HepG2 (cell line): Measurements from ENCODE around the gene NSMF. TPM values are rescaled to one million over a fixed set of nuclear protein-coding genes. Genes with fewer than 3 reads are reported as not detected.

Experiments
- ARNT2 ChIP-seq: sonication (generic); formaldehyde crosslinking; IDR thresholded peaks from 2 replicates; pipeline ENCODE4 v1.8.0; 2022; ENCODE audit warnings: mild to moderate bottlenecking, low read depth, missing genetic modification reagents, moderate library complexity
- CBX2 ChIP-seq, 2 experiments: fragments of 200-600 bp in 1 of 2; sonication (generic); formaldehyde crosslinking in 1 of 2; IDR thresholded peaks; 2 replicates each; pipeline versions ENCODE4 v1.7.0 to v1.8.1; 2018 to 2022; ENCODE audit warnings: low read depth in 2 of 2, low read length in 1 of 2, mild to moderate bottlenecking in 1 of 2, missing genetic modification reagents in 1 of 2
- CENPBD1 ChIP-seq: sonication (generic); formaldehyde crosslinking; IDR thresholded peaks from 2 replicates; pipeline ENCODE4 v1.8.0; 2022; ENCODE audit warnings: missing genetic modification reagents, low read depth, mild to moderate bottlenecking, borderline replicate concordance
- EZH2 ChIP-seq: conservative IDR thresholded peaks from 2 replicates; pipeline ENCODE4 v1.6.1; 2012; ENCODE audit warnings: mild to moderate bottlenecking, low read depth, low read length, moderate library complexity
- GATAD1 ChIP-seq: IDR thresholded peaks from 2 replicates; pipeline ENCODE4 v1.6.1; 2016; ENCODE audit warnings: missing genetic modification reagents, missing compliant biosample characterization
- LCORL ChIP-seq, 2 experiments: fragments of 450-650 bp in 1 of 2; sonication (generic) in 1 of 2; formaldehyde crosslinking in 1 of 2; IDR thresholded peaks; 2 replicates each; pipeline versions ENCODE4 v1.5.0 to v1.6.1; 2017 to 2020; ENCODE audit warnings: antibody characterized with exemption in 1 of 2, missing genetic modification reagents in 1 of 2
- SRSF4 ChIP-seq: fragments of 200-400 bp; formaldehyde crosslinking; IDR thresholded peaks from one replicate; pipeline ENCODE4 v1.6.1; 2018; ENCODE audit warnings: mild to moderate bottlenecking, low read depth, low read length, moderate library complexity; ENCODE audit not compliant: poor library complexity, severe bottlenecking
- ZBTB21 ChIP-seq: sonication (generic); formaldehyde crosslinking; IDR thresholded peaks from 2 replicates; pipeline ENCODE4 v1.4.0; 2020; ENCODE audit warnings: missing genetic modification reagents
- ZBTB46 ChIP-seq: sonication (generic); formaldehyde crosslinking; IDR thresholded peaks from 2 replicates; pipeline ENCODE4 v1.4.0; 2020; ENCODE audit warnings: mild to moderate bottlenecking, missing genetic modification reagents, borderline replicate concordance
- ZFYVE20 ChIP-seq: sonication (generic); formaldehyde crosslinking; IDR thresholded peaks from 2 replicates; pipeline ENCODE4 v1.8.0; 2023; ENCODE audit warnings: low read depth, mild to moderate bottlenecking, moderate library complexity, missing genetic modification reagents, borderline replicate concordance
- ZNF629 ChIP-seq: sonication (generic); formaldehyde crosslinking; conservative IDR thresholded peaks from 2 replicates; pipeline ENCODE4 v1.5.0; 2020; ENCODE audit warnings: missing genetic modification reagents
- ZNF639 ChIP-seq: conservative IDR thresholded peaks from 2 replicates; pipeline ENCODE4 v1.6.1; 2018; ENCODE audit warnings: missing genetic modification reagents
- ZNF816 ChIP-seq: sonication (generic); formaldehyde crosslinking; IDR thresholded peaks from 2 replicates; pipeline ENCODE4 v1.8.0; 2022; ENCODE audit warnings: missing genetic modification reagents, mild to moderate bottlenecking, borderline replicate concordance
- ZNF878 ChIP-seq: sonication (generic); formaldehyde crosslinking; IDR thresholded peaks from 2 replicates; pipeline ENCODE4 v1.8.1; 2023; ENCODE audit warnings: mild to moderate bottlenecking, missing genetic modification reagents, moderate library complexity
- polyA plus RNA-seq, 8 experiments: library from polyadenylated mRNA; depleted of rRNA in 3 of 8; stranded (reverse) in 7 of 8; unstranded in 1 of 8; fragments of >200 nt; fragmentation: Illumina TruSeq in 4 of 8; extraction: Trizol in 4 of 8; gene quantifications; 2 replicates each; pipeline versions ENCODE4 v1.2.1 to v1.2.3, GENCODE V29; 2011 to 2016; ENCODE audit warnings: low read depth in 4 of 8, missing spikeins in 1 of 8, mixed read lengths in 1 of 8; ENCODE audit not compliant: insufficient read depth in 1 of 8
- total RNA-seq, 5 experiments: library from RNA; depleted of rRNA; stranded (reverse); fragments of >200 nt; fragmentation: Illumina TruSeq; extraction: Trizol; gene quantifications; 2 replicates each; pipeline ENCODE4 v1.2.3, GENCODE V29; 2016; ENCODE audit warnings: low read depth in 1 of 5
- TF ChIP-seq, protein P1 (sequence below): sonication (generic); formaldehyde crosslinking; IDR thresholded peaks from 2 replicates; pipeline ENCODE4 v1.5.0; 2020; ENCODE audit warnings: missing genetic modification reagents
- TF ChIP-seq, protein P2 (sequence below): sonication (generic); formaldehyde crosslinking; IDR thresholded peaks from 2 replicates; pipeline ENCODE4 v1.4.0; 2020; ENCODE audit warnings: missing genetic modification reagents
- TF ChIP-seq, protein P3 (sequence below): IDR thresholded peaks from 2 replicates; pipeline ENCODE4 v1.6.1; 2012; ENCODE audit warnings: low read length, improper control_type of control experiment

Gene NSMF
- total and polyA plus RNA-seq, 2 of the 13 experiments (the other 11 are each of a cell fraction or from before 2014, with no cell fraction given) = 44.3 to 183 TPM

DNA sequence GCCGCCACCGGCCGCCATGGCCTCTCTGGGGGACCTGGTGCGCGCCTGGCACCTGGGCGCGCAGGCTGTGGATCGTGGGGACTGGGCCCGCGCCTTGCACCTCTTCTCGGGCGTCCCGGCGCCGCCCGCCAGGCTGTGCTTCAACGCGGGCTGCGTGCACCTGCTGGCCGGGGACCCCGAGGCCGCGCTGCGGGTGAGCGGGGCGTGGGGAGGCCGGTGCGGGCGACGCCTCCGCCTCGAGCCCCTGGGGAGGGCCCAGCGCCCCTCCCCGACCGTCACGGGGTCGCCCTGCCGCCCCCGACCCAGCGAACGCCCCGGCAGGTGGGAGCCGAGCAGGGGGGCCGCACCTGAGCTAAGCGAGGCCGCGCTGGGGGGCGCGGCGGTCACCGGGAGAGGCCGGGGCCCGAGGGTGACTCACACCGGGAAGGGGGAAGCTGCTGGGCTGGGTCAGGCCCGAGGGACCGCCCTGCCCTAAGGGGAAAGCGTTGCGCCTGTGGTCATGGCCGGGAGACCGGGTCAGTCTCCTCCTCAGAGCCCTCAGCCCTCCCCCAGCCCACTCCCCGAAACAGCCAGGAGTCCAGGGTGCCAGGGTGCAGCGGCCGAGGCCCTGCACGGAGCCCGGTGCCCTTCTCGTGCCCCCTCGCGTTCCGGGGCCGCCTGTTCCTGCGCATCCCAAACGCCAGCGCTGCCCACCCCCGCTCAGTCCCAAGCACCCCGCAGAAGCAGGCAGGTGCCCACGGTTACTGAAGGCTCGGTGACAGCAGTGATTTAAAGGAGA, 35.4 kb downstream of the NSMF start (continued):
- TF ChIP-seq GATAD1 (CRISPR knock-in tag) = no peak
- TF ChIP-seq, protein P1, sequence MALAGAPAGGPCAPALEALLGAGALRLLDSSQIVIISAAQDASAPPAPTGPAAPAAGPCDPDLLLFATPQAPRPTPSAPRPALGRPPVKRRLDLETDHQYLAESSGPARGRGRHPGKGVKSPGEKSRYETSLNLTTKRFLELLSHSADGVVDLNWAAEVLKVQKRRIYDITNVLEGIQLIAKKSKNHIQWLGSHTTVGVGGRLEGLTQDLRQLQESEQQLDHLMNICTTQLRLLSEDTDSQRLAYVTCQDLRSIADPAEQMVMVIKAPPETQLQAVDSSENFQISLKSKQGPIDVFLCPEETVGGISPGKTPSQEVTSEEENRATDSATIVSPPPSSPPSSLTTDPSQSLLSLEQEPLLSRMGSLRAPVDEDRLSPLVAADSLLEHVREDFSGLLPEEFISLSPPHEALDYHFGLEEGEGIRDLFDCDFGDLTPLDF (CRISPR knock-in tag) = no peak
- TF ChIP-seq CENPBD1 (CRISPR knock-in tag) = no peak
- no peak for TF ChIP-seq ZNF816 (CRISPR knock-in tag)
- TF ChIP-seq ZFYVE20 (CRISPR knock-in tag) = no peak
- TF ChIP-seq ARNT2 (CRISPR knock-in tag) = no peak
- TF ChIP-seq ZNF878 (CRISPR knock-in tag) = no peak
- TF ChIP-seq, protein P2, sequence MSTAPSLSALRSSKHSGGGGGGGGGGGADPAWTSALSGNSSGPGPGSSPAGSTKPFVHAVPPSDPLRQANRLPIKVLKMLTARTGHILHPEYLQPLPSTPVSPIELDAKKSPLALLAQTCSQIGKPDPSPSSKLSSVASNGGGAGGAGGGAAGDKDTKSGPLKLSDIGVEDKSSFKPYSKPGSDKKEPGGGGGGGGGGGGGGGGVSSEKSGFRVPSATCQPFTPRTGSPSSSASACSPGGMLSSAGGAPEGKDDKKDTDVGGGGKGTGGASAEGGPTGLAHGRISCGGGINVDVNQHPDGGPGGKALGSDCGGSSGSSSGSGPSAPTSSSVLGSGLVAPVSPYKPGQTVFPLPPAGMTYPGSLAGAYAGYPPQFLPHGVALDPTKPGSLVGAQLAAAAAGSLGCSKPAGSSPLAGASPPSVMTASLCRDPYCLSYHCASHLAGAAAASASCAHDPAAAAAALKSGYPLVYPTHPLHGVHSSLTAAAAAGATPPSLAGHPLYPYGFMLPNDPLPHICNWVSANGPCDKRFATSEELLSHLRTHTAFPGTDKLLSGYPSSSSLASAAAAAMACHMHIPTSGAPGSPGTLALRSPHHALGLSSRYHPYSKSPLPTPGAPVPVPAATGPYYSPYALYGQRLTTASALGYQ (CRISPR knock-in tag) = 0 out of 2 replicates have a peak, but pooled peaks have one; percentile 15
- no peak for TF ChIP-seq ZBTB46
- TF ChIP-seq ZNF629 (CRISPR knock-in tag) = no peak
- TF ChIP-seq ZNF639 (CRISPR knock-in tag) = no peak
- TF ChIP-seq EZH2 = no peak
- no peak for TF ChIP-seq CBX2 (IDR thresholded peaks at IDR 0.05; ENCODE audit: low read depth, low read length)
- TF ChIP-seq CBX2 (CRISPR knock-in tag; IDR thresholded peaks at IDR 0.05; ENCODE audit: low read depth) = no peak
- TF ChIP-seq LCORL (IDR thresholded peaks at IDR 0.05) = no peak
- no peak for TF ChIP-seq LCORL (CRISPR knock-in tag; IDR thresholded peaks at IDR 0.05)
- TF ChIP-seq, protein P3, sequence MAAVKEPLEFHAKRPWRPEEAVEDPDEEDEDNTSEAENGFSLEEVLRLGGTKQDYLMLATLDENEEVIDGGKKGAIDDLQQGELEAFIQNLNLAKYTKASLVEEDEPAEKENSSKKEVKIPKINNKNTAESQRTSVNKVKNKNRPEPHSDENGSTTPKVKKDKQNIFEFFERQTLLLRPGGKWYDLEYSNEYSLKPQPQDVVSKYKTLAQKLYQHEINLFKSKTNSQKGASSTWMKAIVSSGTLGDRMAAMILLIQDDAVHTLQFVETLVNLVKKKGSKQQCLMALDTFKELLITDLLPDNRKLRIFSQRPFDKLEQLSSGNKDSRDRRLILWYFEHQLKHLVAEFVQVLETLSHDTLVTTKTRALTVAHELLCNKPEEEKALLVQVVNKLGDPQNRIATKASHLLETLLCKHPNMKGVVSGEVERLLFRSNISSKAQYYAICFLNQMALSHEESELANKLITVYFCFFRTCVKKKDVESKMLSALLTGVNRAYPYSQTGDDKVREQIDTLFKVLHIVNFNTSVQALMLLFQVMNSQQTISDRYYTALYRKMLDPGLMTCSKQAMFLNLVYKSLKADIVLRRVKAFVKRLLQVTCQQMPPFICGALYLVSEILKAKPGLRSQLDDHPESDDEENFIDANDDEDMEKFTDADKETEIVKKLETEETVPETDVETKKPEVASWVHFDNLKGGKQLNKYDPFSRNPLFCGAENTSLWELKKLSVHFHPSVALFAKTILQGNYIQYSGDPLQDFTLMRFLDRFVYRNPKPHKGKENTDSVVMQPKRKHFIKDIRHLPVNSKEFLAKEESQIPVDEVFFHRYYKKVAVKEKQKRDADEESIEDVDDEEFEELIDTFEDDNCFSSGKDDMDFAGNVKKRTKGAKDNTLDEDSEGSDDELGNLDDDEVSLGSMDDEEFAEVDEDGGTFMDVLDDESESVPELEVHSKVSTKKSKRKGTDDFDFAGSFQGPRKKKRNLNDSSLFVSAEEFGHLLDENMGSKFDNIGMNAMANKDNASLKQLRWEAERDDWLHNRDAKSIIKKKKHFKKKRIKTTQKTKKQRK = no peak
- no peak for TF ChIP-seq SRSF4
- no peak for TF ChIP-seq ZBTB21
